Stimulated activated CD8-positive, alpha-beta memory T cell treated with anti-CD3 and anti-CD28 coated beads, Interleukin-15, amount 100 ng/mL, for 48 hours (primary cell): Measurements from ENCODE around the gene KCNJ15.
"Not testable (repeated sequence)": the region's sequence is repeated elsewhere in the genome, so short reads cannot be mapped to it uniquely, and the experiment has no call there.

Experiments
- DNase-seq, 2 donors: peaks; one replicate each; pipeline ENCODE4 v3.0.0-alpha.2; 2020; ENCODE audit warnings: low read depth in 2 of 2

The KCNJ15 gene

DNA sequence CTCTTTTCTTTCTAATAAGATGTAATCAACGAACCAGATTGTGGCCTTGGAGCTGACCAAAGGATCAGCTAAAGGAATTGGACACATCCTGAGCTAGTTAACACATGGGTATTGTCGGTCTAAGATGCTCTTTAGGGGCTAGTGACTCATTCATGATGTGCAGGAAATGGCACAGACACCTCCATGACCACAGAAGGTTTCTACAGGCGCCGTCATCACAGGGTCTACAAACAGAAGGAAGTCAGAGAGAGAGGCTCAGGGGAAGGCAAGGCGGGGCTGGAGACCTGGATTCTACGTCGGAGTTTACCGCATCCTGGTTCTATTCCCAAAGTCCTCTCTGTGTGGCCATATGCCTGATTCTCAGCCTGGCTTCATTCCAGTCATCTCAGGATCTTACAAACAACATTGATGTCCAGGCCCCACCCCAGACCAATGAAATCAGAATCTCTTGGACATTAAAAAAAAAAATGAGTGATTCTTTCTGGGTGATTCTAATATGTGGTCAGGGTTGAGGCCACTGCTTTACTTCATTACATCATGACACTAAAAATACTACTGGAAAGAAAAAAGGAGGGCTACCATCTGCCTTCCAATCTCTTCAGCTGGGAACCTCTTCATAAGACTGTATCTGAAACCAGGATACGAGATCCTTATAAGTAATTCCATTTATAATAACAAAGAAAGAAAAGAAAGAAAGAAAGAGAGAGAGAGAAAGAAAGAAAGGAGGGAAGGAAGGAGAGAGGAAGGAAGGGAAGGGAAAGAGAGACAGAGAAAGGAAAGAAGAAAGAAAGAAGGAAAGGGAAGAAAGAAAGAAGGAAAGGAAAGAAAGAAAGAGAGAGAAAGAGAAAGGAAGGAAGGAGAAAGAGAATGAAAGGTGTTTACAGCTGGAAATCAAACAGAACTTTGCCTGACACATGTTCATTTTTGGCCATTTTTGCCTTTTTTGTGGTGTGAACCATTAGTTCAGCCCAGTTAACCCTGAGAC, 11.6 kb upstream of the KCNJ15 start:
- DNase-seq, result peak; percentile 40 to 49

DNA sequence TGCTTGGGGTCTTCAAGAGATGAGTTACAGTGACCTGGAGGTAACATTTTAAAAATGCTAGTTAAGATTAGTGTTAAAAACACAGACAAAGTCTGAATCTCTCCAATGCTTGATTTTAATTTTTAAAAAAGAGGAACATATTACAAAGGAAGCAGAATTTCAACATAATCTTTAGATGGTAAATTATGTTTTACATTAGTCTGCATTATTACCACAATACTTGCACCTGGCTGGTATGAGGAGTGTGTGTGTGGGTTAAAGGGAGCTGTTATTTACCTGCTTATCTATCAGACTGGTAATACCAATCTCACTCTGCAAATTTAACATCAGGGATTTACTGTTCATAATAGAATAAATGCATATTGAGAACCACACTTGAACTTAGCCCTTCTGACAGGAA, 10.3 kb upstream of the KCNJ15 start:
- DNase-seq, result no peak

DNA sequence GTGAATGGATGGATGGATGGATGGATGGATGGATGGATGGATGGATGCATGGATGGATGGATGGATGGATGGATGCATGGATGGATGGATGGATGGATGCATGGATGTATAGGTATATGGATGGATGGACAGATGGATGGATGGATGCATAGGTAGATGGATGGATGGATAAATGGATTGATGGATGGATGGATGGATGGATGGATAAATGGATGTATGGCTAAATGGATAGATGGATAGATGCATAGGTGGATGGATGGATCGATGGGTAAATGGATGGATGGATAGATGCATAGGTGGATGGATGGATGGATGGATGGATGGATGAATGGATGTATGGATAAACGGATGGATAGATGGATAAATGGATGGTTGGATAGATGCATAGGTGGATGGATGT, 9.7 kb upstream of the KCNJ15 start:
- DNase-seq, result not testable (repeated sequence)

DNA sequence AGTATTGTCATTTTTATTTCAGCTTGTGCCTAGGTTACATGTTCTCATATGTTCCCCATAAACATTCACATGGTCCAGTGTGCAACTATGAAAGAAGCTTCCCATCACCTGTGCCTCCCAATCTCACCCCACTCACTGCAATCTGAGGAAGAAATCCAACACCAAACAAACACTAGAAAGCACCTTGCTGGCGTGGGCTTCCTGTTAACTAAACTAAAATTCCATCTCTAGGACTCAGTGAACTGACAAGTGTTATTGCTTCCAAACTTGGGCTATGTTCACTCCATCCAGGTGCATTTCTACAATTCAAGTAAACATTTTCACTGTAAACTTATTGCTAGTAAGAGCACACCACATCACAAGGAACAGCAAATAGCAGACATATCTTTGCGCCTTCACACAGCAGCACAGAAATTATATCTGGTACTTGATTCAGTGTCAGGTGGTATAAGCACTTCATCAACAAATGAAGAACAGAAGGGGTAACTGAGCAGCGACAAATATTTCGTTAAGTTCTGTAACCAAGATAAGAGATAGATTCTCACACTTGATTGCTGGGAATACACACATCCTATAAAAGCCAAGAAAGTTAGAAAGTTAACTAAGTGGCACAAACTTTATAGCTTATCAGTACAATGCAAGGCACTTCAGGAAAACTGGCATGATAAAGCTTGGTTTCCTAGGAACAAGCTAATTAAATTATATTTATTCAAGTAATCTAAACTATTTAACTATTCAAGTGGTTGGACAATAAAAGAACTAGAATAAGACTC, 8.9 kb upstream of the KCNJ15 start:
- no peak for DNase-seq

DNA sequence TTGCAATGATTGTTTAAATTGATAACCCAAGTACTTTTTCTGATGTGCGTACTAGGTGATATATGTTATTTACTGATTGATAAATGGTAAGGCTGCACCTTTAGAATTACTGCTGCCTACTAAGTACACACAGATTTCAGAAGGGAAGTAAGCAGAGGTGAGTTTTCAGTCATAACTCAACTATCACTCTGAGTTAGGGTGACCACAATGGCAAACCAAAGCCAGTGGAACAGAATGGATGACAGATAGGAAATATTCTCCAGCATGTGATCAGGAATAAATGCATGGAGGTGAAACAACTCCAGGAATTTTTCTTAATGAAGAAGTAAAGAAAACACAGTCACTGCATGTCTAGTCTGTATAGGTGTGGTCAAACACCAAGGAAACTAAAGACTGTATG, 7.5 kb upstream of the KCNJ15 start:
- no peak for DNase-seq

DNA sequence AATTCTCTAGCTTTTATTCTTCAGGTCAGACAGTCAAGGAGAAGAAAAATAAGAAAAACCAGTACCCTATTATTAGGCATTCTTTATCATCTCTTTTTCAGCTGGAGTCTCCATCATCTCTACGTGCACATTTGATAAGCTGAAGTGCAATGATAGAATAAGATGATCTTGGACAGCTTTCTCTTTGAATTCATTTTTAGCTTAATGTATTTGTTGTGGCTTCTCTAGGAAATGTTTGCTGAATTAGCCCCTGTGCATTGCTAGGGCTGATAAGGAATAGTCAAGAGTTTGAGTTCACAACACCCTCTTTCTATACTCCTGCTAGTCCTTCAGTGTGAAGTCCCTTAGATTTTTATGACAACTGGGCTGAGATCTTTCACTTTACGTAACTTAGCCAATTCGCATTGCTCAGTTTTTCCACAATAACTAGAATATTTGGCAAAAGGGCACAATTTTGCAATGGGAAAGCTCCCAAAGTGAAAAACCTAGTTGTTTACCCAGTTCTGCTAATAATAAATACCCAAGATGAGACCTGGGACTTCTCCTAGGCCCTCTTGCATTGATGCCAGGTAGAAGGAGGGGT, 7.0 kb upstream of the KCNJ15 start:
- no peak for DNase-seq

DNA sequence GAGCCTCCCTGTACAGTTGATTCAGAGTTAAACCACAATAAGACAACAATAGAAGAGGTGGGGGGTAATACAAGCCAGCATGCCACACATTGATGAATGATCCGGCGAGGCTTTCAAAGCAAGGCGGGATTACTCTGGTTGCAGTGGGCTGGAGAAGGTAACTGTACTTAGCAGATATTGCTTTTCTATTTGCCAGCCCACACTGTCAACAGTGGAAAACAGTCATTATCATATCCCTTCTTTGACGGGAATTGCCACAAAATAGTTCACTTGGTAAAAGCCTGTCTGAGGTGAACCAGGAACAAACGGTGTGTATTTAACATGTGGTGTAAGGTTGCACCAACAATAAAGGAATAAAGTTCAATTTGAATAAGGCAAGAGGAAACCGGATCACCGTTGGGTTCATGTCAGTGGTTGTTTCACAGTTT, 5.8 kb upstream of the KCNJ15 start:
- DNase-seq, result no peak

DNA sequence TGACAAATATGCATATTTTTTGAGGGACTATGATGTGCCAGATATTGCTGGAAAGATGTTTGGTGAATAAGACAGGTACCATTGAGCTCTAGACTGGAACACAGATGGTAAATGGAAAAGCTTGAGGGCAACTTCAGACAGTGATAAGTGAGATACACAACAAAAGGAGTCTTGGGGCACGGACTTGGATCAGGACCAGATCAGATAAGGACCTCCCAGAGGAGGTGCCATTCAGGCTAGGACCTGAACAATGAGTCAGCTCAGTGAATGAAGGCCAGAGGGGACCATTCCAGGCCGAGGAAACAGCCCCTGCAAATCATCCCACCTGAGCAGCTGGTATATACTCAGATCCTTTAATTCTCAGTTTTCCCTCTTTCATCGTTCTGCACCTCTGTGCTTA, 1.8 kb upstream of the KCNJ15 start:
- no peak for DNase-seq

DNA sequence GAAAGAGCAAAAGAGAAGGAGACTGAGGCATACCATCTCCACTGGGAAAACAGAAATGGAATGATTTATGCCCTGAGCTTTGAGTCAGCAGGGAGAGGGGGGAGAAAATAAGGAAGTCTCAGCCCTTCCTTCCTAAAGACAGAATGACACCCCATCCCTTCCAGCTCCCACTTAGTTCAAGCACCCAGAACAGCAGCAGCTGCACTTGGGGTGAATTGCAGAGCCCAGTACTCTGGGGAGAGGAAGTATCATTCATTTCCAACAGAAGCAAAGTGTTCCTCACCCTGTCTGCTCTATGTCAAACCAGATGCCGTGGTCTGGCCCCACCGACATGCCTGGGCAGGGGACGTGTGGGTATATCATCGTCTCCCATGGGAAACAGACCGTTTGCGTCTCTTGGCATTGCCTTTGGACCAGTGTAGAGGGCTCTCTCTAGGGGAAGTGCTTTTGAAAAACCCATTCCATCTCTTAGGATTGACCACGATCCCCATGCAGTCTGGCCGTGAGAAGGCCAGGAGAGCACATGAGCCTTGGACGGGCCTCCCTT, 1.1 kb upstream of the KCNJ15 start:
- no peak for DNase-seq

DNA sequence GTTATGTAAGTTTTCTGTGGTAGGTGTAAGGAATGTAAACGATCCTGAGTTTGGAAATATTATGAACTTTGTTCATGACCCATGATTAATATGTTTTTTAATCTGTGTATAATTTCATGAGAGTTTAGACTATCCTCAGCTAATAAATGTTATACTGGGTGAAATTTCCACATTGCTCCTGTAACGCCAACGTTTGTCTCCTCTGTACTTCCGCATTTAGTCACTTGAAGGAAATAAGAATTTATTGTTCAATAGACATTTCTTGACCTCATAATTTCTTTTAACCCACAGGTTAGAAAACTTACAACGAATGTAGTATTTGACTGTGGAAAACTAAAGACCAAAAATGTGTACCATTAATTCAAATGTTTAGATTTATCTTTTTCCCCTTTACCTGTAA, 876 bp downstream of the KCNJ15 start:
- no peak for DNase-seq

DNA sequence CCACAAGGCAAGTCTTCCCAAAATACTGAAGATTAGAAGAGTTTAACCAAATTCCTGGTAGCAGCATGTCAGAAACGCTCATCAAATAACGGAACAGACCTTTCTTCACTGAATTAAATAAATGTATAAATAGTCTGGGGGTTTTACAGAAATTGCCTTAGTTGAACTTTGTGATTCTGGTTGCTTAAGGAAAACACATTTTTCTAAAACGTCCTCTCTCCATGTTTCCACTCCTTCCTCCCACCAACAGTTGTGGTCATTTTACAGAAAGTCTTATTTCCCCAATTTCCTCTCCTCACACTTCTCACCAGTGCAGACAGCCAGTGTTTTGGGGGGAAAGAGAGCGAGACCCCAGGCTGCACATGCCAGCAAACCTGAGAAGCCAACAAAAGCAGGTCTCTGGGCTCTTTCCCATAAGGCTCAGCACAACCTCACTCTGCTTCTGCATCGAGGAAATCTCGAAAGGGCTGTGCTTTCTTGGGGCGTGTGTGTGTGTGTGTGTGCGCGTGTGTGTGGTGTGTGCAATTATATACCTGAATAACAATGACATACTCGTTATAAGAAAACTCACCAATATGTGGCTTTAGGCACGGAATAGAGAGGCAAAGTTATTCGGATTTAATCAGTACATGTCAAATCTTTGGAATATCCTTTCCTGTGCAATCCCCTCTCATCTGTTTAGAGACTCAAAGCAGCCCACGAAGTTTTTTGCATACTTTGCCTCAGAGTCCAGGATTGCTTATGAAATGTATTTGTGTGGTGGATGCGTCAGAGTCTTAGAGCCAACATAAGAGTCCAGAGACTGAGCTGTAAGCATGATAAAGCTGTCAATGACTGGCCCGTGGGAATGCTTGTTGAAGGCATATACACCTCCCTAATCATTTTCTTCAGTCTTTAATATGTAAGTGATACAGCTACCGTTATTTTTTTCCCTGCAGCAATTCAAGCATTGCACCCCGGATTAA, 2.0 kb downstream of the KCNJ15 start:
- no peak for DNase-seq

DNA sequence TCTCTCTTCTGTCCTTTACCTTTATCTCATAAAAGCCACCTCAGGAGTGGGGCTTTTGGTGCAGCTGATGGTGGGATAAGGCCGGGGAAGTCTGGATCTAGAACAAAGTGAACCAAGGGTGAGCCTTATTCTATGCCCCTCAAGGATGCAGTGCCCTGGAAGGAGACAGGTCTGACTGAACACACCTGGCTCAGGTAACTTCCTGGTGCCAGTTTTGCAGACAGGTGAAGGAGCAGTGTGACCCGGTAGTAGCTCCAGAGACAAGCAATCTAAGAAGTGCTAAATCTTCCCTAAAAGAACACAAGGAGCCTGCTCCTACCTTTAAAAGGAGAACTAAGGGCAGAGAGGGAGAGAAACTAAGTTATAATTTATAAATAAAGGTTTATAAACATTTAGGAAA, 2.9 kb downstream of the KCNJ15 start:
- DNase-seq, result no peak

DNA sequence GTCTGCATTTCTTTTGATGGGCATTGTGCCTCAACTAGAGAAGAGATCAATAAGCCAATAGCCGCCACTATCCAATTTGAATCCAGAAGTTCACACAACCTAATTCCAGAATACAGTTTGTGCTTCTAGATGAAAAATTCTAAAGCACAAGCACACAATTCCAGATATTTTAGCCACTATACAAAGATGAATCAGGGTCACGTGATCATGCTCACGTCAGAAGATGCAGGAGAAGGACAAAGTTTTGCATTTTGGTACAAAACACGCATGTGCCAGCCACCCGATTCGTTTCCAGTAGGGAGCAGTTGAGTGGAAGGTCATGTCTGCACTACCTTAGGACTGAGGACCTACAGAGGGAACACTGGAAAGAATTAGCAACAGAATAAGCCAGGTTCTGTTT, 3.6 kb downstream of the KCNJ15 start:
- no peak for DNase-seq

DNA sequence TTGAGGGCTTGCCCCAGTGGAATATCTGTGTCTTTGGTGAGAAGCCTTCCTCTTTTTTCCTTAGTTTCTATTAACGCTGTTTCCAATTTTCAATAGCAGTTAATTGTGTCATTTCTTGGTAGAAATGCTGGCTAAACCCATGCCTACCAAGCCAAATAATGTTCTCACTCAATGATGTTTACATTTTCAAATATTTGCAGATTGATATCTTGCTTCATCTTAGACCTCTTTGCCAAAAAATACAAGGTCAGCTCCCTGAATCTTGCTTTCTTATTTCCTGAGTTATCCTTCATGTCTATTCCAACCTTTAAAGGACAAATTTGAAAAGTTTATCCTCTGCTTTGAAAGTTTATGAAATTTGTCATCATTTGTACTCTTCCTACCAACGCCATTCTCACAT, 5.1 kb downstream of the KCNJ15 start:
- DNase-seq, result no peak

DNA sequence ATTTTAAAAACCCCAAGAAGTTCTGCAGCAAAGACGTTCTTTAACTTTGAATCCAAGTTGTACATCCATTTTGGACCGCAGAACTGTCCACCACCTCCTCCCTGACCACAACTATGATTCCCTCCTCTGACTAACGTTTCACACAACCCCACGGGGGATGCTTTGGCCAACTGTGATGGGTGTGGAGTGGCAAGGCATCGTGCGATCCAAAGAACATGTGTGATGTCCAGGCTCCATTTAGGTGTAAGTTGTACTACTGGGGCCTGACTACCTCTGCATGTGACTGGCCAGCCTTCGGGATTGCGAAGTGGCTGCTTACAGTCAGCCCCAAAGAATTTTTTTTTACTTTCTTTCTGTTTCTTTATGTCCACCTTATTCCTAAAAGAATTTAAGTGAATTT, 6.7 kb downstream of the KCNJ15 start:
- DNase-seq, result no peak

DNA sequence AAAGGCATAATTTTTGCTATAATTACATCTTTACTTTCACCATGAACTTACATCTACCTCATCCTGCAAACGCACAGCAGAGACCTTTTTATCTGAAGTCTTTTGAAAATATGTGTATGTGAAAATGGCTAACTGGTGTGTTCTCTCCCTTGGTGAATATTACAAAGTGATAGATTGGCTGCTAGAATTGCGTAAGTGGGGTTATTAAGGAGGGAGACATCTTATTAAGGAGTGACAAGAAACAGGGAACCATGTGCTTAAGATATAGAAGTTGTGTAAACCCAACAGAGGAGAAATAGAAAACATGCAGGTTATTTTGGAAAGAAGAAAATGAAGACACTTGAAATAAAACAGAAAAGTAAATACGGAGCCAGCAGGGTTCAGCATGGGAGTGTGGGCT, 7.8 kb downstream of the KCNJ15 start:
- no peak for DNase-seq

DNA sequence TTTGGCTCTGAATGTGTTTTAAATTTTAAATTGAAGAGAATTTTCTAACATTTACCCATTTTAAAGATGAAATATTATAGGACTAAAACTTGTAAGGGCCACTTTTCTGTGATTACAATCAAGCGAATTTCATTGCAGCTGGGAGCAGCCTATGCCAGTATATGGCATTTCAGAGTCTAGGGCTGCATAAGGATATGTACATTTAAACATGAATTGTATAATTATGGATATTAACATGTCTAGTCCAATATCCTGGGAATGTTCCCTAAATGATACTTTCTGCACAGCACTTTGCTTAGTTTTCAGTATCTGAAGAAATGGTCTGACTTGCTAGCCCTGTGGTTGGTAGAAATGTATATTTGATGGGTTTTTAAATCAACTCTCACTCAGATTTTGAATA, 8.4 kb downstream of the KCNJ15 start:
- no peak for DNase-seq

DNA sequence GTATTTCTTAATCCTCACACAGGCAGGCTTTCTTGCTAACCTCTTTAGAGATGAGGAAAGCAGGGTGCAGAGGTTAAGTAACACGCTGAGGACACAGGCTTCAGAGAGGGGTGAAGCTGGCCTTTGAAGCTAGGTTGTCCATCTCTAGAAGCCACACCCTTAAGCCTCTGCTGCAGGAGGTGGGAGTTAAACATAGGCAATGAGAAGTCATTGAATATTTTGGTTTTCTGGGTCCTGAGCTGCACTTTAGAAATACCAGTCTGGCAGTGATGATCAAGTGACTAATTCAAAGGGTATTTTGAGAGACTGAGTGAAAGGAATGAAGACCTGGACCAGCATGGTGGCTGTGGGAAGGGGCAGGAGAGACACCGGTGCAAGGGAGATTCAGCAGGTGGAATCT, 9.9 kb downstream of the KCNJ15 start:
- no peak for DNase-seq

DNA sequence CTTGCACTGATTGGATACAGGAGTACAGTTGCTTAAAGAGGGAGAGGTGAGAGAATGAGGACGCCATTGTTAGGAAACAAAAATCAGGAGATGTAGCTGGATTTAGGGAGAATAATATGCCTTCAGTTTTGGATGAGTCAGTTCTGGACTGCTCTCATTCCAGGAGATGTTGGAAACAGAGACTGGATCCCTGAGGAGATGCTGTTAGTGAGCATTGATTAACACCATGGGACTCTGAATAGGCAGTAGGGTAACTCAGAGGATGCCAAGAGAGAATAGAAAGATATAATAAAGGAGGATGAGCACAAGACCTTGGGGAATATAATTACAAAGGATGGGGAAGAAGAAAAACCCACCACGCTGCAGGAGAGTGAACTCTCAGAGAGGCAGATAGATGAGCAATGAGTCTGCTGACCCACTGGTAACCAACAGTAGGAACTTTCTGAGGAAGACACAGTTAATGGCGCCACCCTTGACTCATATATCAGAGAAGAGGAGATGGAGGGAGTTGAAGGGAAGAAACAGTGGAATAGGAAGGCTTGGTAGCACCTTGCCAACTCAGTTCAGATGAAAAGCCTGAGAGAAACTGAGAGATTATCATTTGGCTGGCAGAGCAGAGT, 10.5 kb downstream of the KCNJ15 start:
- no peak for DNase-seq

DNA sequence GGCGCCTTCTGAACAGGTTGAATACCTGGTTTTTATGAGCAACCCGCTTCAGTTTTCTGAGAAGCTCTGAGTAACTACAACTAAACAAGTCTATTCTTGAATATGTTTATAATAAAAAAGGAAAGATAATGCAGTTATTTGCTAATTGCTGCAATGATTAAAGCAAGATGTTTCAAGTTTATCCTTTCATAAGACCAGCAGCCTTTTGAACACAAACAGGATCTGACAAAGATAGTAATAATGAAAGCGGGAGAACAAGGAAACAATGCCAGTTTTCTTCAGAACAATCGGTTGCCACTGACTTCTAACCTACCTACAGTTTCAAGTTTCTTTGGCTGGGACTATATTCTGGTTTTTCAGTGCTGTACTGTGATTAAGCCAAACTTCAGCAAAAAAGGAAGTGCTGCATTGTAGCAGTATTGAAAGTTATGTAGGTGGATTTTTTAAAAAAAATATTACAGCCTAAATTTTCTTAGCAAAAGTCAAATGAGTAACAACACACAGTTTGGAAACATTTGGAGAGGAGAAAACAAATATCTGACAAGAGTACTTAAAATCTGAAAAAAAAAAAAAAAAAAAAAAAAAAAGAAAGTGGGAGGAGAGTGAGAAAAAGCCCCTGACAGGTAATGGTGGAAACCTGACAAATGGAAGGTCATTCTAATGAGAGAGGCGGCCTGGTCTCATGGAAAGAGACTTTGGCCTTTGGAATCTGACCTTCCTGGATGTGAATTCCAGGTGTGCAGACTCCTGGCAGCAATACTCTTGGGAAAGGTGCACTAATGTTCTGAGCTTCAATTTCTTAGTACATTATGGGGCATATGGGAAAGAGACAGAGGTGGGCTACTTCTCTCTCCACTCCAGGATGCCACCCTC, 11.4 kb downstream of the KCNJ15 start:
- DNase-seq, result no peak
